Measurements from ENCODE around the gene NIPAL1.

DNA sequence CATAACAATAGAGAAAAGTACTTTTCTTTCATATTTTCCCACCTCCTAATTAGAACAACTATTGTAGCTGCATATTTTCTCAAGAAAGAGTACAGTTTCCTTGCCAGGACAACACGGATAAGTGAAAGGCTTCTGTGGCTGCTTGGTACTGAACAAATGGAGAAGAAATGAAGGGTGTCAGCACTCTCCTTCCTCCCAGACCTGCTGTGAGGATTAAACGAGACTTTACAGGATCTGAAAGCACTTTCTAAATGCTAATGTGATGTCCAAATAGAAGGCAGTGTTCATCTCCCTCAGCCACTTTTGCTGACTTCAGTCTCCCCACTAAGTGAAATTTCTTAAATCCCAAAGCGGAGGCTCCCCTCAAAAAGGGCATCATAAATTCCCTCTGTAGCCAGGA, 13.9 kb downstream of the NIPAL1 start:
- TF ChIP-seq, protein P1, sequence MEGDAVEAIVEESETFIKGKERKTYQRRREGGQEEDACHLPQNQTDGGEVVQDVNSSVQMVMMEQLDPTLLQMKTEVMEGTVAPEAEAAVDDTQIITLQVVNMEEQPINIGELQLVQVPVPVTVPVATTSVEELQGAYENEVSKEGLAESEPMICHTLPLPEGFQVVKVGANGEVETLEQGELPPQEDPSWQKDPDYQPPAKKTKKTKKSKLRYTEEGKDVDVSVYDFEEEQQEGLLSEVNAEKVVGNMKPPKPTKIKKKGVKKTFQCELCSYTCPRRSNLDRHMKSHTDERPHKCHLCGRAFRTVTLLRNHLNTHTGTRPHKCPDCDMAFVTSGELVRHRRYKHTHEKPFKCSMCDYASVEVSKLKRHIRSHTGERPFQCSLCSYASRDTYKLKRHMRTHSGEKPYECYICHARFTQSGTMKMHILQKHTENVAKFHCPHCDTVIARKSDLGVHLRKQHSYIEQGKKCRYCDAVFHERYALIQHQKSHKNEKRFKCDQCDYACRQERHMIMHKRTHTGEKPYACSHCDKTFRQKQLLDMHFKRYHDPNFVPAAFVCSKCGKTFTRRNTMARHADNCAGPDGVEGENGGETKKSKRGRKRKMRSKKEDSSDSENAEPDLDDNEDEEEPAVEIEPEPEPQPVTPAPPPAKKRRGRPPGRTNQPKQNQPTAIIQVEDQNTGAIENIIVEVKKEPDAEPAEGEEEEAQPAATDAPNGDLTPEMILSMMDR (IDR thresholded peaks at IDR 0.05), result no peak
- no peak for TF ChIP-seq POLR2A (IDR thresholded peaks at IDR 0.05)

All from body of pancreas (tissue), 4 donors.